ENCODE measurements around the gene RFPL4A. TPM values are rescaled to one million over a fixed set of nuclear protein-coding genes. Genes with fewer than 3 reads are reported as not detected.

The RFPL4A gene
- total RNA-seq, 1 donor from 2014 or later, result not detected

DNA sequence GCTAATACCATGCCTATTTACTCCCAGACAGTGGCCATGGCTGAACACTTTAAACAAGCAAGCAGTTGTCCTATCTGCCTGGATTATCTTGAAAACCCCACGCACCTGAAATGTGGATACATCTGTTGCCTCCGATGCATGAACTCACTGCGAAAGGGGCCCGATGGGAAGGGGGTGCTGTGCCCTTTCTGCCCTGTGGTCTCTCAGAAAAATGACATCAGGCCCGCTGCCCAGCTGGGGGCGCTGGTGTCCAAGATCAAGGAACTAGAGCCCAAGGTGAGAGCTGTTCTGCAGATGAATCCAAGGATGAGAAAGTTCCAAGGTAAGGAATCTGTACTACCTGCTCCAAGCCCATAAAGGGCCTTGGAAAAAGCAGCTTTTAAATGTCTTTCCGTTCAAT, 18.6 kb downstream of the RFPL4A start:
- no peak overlapping the region for H3K4me3 ChIP-seq (ENCODE audit: low read depth, low read length)
- TF ChIP-seq, protein P1, sequence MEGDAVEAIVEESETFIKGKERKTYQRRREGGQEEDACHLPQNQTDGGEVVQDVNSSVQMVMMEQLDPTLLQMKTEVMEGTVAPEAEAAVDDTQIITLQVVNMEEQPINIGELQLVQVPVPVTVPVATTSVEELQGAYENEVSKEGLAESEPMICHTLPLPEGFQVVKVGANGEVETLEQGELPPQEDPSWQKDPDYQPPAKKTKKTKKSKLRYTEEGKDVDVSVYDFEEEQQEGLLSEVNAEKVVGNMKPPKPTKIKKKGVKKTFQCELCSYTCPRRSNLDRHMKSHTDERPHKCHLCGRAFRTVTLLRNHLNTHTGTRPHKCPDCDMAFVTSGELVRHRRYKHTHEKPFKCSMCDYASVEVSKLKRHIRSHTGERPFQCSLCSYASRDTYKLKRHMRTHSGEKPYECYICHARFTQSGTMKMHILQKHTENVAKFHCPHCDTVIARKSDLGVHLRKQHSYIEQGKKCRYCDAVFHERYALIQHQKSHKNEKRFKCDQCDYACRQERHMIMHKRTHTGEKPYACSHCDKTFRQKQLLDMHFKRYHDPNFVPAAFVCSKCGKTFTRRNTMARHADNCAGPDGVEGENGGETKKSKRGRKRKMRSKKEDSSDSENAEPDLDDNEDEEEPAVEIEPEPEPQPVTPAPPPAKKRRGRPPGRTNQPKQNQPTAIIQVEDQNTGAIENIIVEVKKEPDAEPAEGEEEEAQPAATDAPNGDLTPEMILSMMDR (conservative IDR thresholded peaks at IDR 0.05; ENCODE audit: low read depth, low read length), result no peak
- no peak for DNase-seq (ENCODE audit: low read depth)

- TF ChIP-seq, protein P1 (conservative IDR thresholded peaks at IDR 0.05; ENCODE audit: low read depth, low read length), result no peak
- DNase-seq (ENCODE audit: low read depth), result no peak
- no peak overlapping the region for H3K4me3 ChIP-seq (ENCODE audit: low read depth, low read length)
Observed at GRCh38 chr19:55778331-55778730, 19.4 kb downstream of the RFPL4A start.

DNA sequence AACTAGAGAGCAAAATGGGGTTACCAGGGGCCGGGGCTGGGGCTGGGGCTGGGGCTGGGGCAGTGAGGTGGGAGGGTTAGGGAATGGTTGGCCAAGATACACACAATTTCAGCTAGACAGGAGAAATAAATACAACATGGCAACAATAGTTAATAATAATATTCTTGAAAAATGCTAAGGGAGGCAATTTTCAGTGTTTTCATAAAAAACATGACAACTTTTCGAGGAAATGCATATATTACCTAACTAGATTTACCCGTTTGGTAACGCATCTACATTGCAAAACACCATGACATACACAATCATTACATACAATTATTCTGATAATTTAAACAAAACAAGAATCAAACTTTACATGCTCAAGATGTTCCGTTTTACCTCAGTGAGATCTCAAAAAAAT, 22.2 kb downstream of the RFPL4A start:
- TF ChIP-seq, protein P1 (conservative IDR thresholded peaks at IDR 0.05; ENCODE audit: low read depth, low read length), result no peak

DNA sequence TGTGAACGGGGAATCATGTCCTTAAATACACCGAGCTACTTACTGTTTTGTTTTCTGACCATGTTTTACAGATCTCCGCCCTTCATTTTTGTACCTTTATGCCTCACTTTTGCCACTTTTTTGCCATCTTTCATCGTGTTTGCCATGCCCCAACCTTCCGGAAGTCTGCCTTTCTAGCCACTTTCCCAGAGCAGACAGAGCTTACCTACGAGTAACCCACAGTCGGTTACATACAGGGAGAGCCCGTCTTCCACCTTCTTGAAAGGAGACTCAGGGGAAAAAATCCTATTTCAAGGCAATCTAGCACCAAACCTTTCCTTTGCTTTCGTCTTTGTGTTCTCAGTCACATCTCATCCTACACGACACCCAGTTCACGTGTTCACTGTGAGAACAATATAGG, 36.1 kb downstream of the RFPL4A start:
- H3K4me3 ChIP-seq (ENCODE audit: low read depth, low read length), result no peak overlapping the region

More for the DNA sequence above, 22.2 kb downstream of the RFPL4A start:
- DNase-seq (ENCODE audit: low read depth), result no peak
- no peak overlapping the region for H3K4me3 ChIP-seq (ENCODE audit: low read depth, low read length)

GRCh38 chr19:55801416-55801815, 42.5 kb downstream of the RFPL4A start:
- TF ChIP-seq, protein P1 (conservative IDR thresholded peaks at IDR 0.05; ENCODE audit: low read depth, low read length), result no peak
- no peak for DNase-seq (ENCODE audit: low read depth)
- H3K4me3 ChIP-seq (ENCODE audit: low read depth, low read length), result no peak overlapping the region

More for the DNA sequence above, 36.1 kb downstream of the RFPL4A start:
- TF ChIP-seq, protein P1 (conservative IDR thresholded peaks at IDR 0.05; ENCODE audit: low read depth, low read length), result no peak
- DNase-seq (ENCODE audit: low read depth), result no peak

DNA sequence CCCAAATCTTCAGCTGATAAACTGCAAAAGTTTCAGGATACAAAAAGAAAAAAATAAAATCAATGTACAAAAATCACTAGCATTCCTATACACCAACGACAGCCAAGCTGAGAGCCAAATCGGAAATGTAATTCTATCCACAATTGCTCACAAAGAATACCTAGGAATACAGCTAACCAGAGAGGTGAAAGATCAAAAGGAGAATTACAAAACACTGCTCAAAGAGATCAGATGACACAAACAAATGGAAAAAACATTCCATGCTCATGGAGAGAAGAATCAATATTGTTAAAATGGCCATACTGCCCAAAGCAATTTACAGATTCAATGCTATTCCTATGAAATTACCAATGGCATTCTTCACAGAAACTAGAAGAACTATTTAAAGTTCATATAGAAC, 43.4 kb downstream of the RFPL4A start:
- TF ChIP-seq, protein P1 (conservative IDR thresholded peaks at IDR 0.05; ENCODE audit: low read depth, low read length), result no peak
- H3K4me3 ChIP-seq (ENCODE audit: low read depth, low read length), result no peak overlapping the region
- no peak for DNase-seq (ENCODE audit: low read depth)

DNA sequence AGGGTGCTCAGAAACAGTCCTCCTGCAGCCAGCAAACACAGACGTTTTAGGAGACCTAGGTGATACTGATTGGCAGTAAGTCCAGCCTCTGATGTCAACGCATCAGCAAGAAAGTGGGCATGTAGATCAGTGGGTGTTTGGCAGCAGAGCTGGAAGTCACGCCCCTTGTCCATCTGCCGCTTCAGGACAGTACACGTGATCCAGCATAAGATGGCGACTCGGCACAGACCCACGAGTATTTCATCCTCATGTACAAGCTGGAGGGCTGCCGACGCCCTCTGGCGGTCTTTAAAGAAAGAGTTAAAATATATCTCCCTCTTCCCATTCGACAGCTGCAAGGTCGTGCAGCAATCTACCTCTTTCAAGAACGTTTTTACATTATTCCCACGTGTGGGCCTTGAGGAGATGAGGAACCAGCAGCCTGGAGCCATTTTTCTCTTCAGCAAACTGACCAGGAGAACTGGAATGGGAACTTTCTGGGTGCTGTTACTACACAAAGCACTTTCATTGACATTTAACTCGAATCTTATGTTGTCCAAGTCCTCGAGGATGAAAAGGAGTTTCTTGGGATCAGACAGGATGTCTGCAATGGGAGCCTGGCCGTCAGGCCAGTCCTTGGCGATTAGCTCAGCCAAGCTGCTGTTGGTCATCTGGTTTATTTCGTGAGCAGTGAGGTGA, 50.6 kb downstream of the RFPL4A start:
- H3K4me3 ChIP-seq (ENCODE audit: low read depth, low read length), result no peak overlapping the region
- DNase-seq (ENCODE audit: low read depth), result no peak
- TF ChIP-seq, protein P1 (conservative IDR thresholded peaks at IDR 0.05; ENCODE audit: low read depth, low read length), result peak; percentile 45
